Tibial nerve (tissue), 4 donors: ENCODE data around the gene HES5. TPM values are rescaled to one million over a fixed set of nuclear protein-coding genes. Genes with fewer than 3 reads are reported as not detected.

Experiments used
- DNase-seq, 2 donors: peaks; one replicate each; pipeline ENCODE4 v3.0.0-alpha.2; 2019; ENCODE audit warnings: low spot score in 2 of 2
- H3K27ac ChIP-seq, 4 donors: fragments of 200-600 bp; sonication (generic) in 3 of 4; one replicate each; pipeline ENCODE4 v1.5.1; 2017 to 2019; ENCODE audit warnings: mild to moderate bottlenecking in 1 of 4
- H3K27me3 ChIP-seq, 2 donors: fragments of 200-600 bp; sonication (generic) in 1 of 2; one replicate each; pipeline versions ENCODE4 v1.5.1 to v1.6.0; 2017 to 2019
- H3K36me3 ChIP-seq, 3 donors: fragments of 200-600 bp; sonication (generic); one replicate each; pipeline ENCODE4 v1.5.1; 2018 to 2019
- H3K4me1 ChIP-seq, 4 donors: fragments of 200-600 bp; sonication (generic) in 3 of 4; one replicate each; pipeline ENCODE4 v1.5.1; 2017 to 2019
- H3K4me3 ChIP-seq, 4 donors: fragments of 200-600 bp; sonication (generic) in 3 of 4; one replicate each; pipeline ENCODE4 v1.5.1; 2017 to 2019; ENCODE audit warnings: mild to moderate bottlenecking in 1 of 4, moderate library complexity in 1 of 4
- H3K9me3 ChIP-seq, 4 donors: fragments of 200-600 bp; sonication (generic) in 3 of 4; one replicate each; pipeline ENCODE4 v1.5.1; 2017 to 2019
- EP300 ChIP-seq, 2 donors: sonication (generic); formaldehyde crosslinking; IDR thresholded peaks; one replicate each; pipeline ENCODE4 v1.6.1; 2017; ENCODE audit warnings: antibody characterized with exemption in 2 of 2, mild to moderate bottlenecking in 1 of 2
- POLR2A ChIP-seq, 2 donors: fragments of 450-650 bp; IDR thresholded peaks; one replicate each; pipeline ENCODE4 v1.6.1; 2017; ENCODE audit warnings: antibody characterized with exemption in 2 of 2, mild to moderate bottlenecking in 2 of 2, moderate library complexity in 2 of 2
- WGBS, 2 donors: methylation state at CpG; one replicate each; pipeline ENCODE4 v1.1.5; 2018; 5-methylcytosine and 5-hydroxymethylcytosine counted together
- total RNA-seq, 4 donors: library from RNA; depleted of rRNA; stranded (reverse); fragments of >200 nt; gene quantifications; one replicate each; pipeline ENCODE4 v1.1.0, GENCODE V29; 2016
- TF ChIP-seq, protein P1 (sequence below), 5 experiments: fragments of 200-600 bp in 3 of 5; fragments of 450-650 bp in 2 of 5; sonication (generic) in 3 of 5; IDR thresholded peaks; one replicate each; pipeline ENCODE4 v1.5.1; 2016 to 2019; ENCODE audit warnings: antibody characterized with exemption in 5 of 5, mild to moderate bottlenecking in 3 of 5, moderate library complexity in 2 of 5

The HES5 gene
- total RNA-seq, 4 donors from 2014 or later, result 0.87 TPM; not detected in 3

DNA sequence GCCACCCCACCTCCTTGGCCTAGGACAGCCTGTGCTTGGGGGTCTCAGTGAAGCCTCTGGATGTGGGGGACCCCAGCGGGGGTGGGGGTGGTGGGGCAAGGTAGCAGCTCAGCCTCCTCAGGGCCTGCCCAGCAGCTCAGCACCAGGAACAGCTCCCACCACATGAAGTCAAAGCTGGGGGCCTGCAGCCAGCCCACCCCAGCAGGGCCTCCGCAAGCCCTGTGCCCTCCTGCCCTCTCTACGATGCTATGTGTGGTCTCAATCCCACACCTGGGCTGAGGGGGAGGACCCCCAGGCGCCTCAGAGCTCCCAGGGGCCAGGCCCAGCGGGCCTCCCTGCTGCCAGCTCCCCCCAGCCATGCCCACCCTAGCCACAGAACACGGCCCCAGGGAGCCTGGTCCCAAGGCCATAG lies 22.3 kb downstream of the HES5 start:
- peaks cover 0 to 26% (median 4%) of the 10 kb centered on the region in 4 donors for H3K4me1 ChIP-seq
- no peak overlapping the region for H3K4me3 ChIP-seq
- peaks cover 0 to 24% of the 10 kb centered on the region in 2 donors for H3K27me3 ChIP-seq
- H3K27ac ChIP-seq, result no peak overlapping the region
- peaks cover 0 to 58% (median 30%) of the 10 kb centered on the region in 3 donors for H3K36me3 ChIP-seq
- WGBS, 2 donors, result 75% methylated on average over 5 of the region's 6 CpGs; no CpG with 5 or more reads in 1 of the 2 donors
- no peak for DNase-seq
- H3K9me3 ChIP-seq, result no peaks in the 10 kb centered on the region
- TF ChIP-seq, protein P1, sequence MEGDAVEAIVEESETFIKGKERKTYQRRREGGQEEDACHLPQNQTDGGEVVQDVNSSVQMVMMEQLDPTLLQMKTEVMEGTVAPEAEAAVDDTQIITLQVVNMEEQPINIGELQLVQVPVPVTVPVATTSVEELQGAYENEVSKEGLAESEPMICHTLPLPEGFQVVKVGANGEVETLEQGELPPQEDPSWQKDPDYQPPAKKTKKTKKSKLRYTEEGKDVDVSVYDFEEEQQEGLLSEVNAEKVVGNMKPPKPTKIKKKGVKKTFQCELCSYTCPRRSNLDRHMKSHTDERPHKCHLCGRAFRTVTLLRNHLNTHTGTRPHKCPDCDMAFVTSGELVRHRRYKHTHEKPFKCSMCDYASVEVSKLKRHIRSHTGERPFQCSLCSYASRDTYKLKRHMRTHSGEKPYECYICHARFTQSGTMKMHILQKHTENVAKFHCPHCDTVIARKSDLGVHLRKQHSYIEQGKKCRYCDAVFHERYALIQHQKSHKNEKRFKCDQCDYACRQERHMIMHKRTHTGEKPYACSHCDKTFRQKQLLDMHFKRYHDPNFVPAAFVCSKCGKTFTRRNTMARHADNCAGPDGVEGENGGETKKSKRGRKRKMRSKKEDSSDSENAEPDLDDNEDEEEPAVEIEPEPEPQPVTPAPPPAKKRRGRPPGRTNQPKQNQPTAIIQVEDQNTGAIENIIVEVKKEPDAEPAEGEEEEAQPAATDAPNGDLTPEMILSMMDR (IDR thresholded peaks at IDR 0.05), result no peak
- no peak for TF ChIP-seq POLR2A (IDR thresholded peaks at IDR 0.05)
- no peak for TF ChIP-seq EP300 (IDR thresholded peaks at IDR 0.05)

DNA sequence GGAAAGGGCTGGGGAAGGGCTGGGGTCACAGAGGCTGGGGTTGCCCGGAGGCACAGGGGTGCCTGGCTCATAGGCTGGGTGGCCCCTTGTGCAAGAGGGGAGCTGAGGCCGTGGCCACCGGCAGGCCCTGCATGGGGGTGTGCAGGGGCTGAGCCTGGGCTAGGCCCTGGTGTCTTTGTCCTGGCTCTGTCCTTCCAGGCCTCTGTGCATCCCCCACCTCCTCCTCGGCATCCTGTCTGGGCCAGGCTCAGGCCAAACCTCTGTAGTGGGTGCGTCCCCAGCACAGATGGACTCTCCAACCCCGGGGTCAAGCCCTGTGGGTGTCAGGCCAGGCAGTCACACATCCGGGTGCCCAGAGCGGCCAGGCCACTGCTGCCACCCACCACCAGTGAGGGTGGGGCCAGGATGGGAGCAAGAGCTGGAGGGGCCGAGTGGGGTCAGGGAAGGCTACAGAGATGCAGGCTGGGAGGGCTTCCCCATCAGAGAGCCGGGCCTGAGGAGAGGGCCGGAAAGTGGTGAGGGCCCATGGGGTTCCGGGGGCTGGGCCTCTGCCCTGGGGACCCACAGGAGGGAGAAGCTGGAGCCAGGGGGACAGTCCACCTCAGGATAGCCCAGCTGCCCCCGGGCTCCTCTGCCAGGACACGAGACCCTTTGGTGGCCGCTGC lies 23.0 kb downstream of the HES5 start:
- Histone ChIP-seq H3K4me3 (no peak overlapping the region), H3K9me3 (no peaks in the 10 kb centered on the region), H3K36me3 (peaks cover 0 to 51% (median 30%) of the 10 kb centered on the region in 3 donors), H3K4me1 (peaks cover 0 to 26% (median 4%) of the 10 kb centered on the region in 4 donors), H3K27ac (no peak overlapping the region), H3K27me3 (peaks cover 2 to 31% of the 10 kb centered on the region in 2 donors)
- TF ChIP-seq, protein P1 (IDR thresholded peaks at IDR 0.05), result no peak
- no peak for TF ChIP-seq POLR2A (IDR thresholded peaks at IDR 0.05)
- no peak for TF ChIP-seq EP300 (IDR thresholded peaks at IDR 0.05)
- no peak for DNase-seq
- WGBS, 2 donors, result 28 to 46% methylated on average over 12 to 15 of the region's 15 CpGs

DNA sequence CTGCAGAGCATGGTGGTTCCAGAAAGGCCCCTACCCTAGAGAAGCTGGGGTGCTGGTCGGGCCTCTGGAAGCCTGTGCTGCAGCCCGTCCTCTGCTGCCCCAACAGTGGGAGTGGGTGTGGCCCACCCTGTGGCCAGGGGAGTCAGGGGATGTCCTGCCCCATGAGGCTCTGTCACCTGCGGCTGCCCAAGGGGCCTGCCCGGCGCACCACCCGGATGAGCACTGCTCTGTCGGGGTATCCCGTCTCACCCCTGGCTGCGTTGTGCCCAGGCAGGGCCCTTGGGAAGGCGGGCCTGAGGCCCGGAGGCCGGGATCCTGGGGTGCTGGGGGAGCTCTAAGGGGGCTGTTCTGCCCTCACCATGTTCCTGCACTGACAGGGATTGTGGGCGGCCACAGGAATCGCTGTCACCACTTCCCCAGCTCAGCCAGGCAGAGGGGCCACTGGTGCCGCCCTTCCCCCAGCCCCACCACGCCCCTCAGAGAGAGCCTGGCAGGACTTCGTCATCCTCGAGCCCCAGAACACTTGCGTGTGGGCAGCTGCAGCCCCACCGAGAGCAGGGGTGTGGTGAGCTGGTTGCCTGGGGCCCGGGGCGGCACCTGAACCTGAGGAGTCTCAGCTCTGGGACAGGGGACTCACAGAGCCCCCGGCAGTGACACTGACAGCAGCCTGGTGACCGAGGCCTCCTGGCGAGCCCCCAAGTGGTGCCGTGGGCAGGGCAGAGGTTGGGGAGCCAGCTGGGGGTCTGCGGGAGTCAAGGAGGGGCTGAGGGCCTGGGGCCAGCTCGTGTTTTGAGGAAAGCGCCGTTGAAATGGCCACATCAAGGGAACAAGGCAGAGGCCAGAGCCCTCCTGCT lies 23.8 kb downstream of the HES5 start:
- DNase-seq, result no peak
- H3K4me1 ChIP-seq, result peaks cover 0 to 26% (median 4%) of the 10 kb centered on the region in 4 donors
- H3K36me3 ChIP-seq, result peaks cover 0 to 43% (median 26%) of the 10 kb centered on the region in 3 donors
- no peak overlapping the region for H3K4me3 ChIP-seq
- TF ChIP-seq POLR2A (IDR thresholded peaks at IDR 0.05), result no peak
- TF ChIP-seq EP300 (IDR thresholded peaks at IDR 0.05), result no peak
- TF ChIP-seq, protein P1 (IDR thresholded peaks at IDR 0.05), result no peak
- 58 to 62% methylated on average over 11 to 25 of the region's 30 CpGs for WGBS, 2 donors
- H3K9me3 ChIP-seq, result no peaks in the 10 kb centered on the region
- H3K27me3 ChIP-seq, result peaks cover 2 to 39% of the 10 kb centered on the region in 2 donors
- no peak overlapping the region for H3K27ac ChIP-seq

DNA sequence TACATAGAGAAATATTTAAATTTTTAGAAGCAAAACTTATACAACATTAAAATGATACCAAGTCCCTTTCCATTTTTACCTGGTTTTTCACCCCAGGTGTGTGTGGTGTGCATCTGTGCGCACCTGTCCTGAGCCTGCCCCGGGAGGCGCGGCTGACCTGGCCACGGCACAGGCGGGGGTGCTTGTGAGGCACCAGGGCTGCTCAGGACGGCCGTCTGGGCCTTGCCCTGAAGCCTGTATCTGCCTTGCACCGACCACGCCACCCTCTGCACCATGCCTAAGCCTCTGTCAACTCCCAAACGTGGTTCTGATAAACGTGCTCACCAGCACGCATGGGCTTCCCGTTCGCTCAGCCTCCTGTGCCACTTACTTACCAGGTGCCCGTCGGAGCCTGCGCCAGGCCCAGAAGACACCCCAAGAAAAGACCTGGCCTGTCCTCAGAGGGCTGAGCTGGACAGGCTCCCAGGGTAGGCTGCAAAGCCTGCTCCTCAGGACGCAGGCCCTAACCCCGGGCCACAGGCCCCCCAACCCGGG lies 24.5 kb downstream of the HES5 start:
- H3K4me1 ChIP-seq, result peaks cover 0 to 26% (median 4%) of the 10 kb centered on the region in 4 donors
- H3K27me3 ChIP-seq, result peaks cover 2 to 45% of the 10 kb centered on the region in 2 donors
- no peak for TF ChIP-seq EP300 (IDR thresholded peaks at IDR 0.05)
- no peak for TF ChIP-seq POLR2A (IDR thresholded peaks at IDR 0.05)
- TF ChIP-seq, protein P1 (IDR thresholded peaks at IDR 0.05), result no peak
- no peak for DNase-seq
- 68 to 75% methylated on average over 18 to 20 of the region's 21 CpGs for WGBS, 2 donors
- H3K9me3 ChIP-seq, result no peaks in the 10 kb centered on the region
- H3K4me3 ChIP-seq, result no peak overlapping the region
- no peak overlapping the region for H3K27ac ChIP-seq
- peaks cover 0 to 36% (median 19%) of the 10 kb centered on the region in 3 donors for H3K36me3 ChIP-seq
